Hypothalamus (tissue), 51 donors: Measurements from ENCODE around the gene PHYH.
A peak's percentile ranks its signal among the peaks of the same experiment; 100 is the strongest.
"Not testable (repeated sequence)": the region's sequence is repeated elsewhere in the genome, so short reads cannot be mapped to it uniquely, and the experiment has no call there.

Source experiments
- DNase-seq, 51 donors: peaks; one replicate each; lab custom pipeline; 2025; lab: John Stamatoyannopoulos, UW

The PHYH gene

GRCh38 chr10:13276146-13276545 lies 23.7 kb downstream of the PHYH start:
- DNase-seq, result not testable (repeated sequence)

GRCh38 chr10:13272164-13272571 lies 27.7 kb downstream of the PHYH start:
- peak in 49 of 51 donors; percentile 3 to 81 (median 42) for DNase-seq

GRCh38 chr10:13271552-13272163 lies 28.2 kb downstream of the PHYH start:
- peak in 18 of 51 donors; percentile 3 to 33 (median 8) for DNase-seq

- no peak for DNase-seq
Measured at GRCh38 chr10:13270877-13271551, 28.9 kb downstream of the PHYH start.

- DNase-seq, result no peak
Measured at GRCh38 chr10:13268841-13269240, 31.0 kb downstream of the PHYH start.

- no peak for DNase-seq
Measured at GRCh38 chr10:13268310-13268709, 31.6 kb downstream of the PHYH start.

GRCh38 chr10:13263591-13263990 lies 36.3 kb downstream of the PHYH start:
- DNase-seq, result no peak

- no peak for DNase-seq
Measured at GRCh38 chr10:13262433-13262832, 37.4 kb downstream of the PHYH start.

GRCh38 chr10:13257621-13258140 lies 42.2 kb downstream of the PHYH start:
- no peak for DNase-seq

GRCh38 chr10:13256627-13257026 lies 43.2 kb downstream of the PHYH start:
- DNase-seq, result no peak

GRCh38 chr10:13253726-13254125 lies 46.1 kb downstream of the PHYH start:
- DNase-seq, result no peak

GRCh38 chr10:13247784-13248183 lies 52.1 kb downstream of the PHYH start:
- no peak for DNase-seq

- DNase-seq, result peak in 2 of 51 donors; percentile 1 to 9
Measured at GRCh38 chr10:13247246-13247645, 52.6 kb downstream of the PHYH start.

GRCh38 chr10:13242260-13242659 lies 57.6 kb downstream of the PHYH start:
- not testable (repeated sequence) for DNase-seq

- DNase-seq, result no peak
Measured at GRCh38 chr10:13241613-13242012, 58.3 kb downstream of the PHYH start.

- no peak for DNase-seq
Measured at GRCh38 chr10:13239923-13240322, 59.9 kb downstream of the PHYH start.

- DNase-seq, result no peak
Measured at GRCh38 chr10:13238271-13239077, 61.4 kb downstream of the PHYH start.

- DNase-seq, result no peak
Measured at GRCh38 chr10:13236638-13237037, 63.2 kb downstream of the PHYH start.

- not testable (repeated sequence) for DNase-seq
Measured at GRCh38 chr10:13234736-13235135, 65.1 kb downstream of the PHYH start.

- no peak for DNase-seq
Measured at GRCh38 chr10:13234172-13234571, 65.7 kb downstream of the PHYH start, which contains the start of gene UCMA. Gene UCMA (minus strand): TSS chr10:13234374. CDS start chr10:13234258, 116 bp downstream.

GRCh38 chr10:13233358-13233757 lies 66.5 kb downstream of the PHYH start:
- DNase-seq, result no peak
